ENCODE data around the gene CD9. TPM values are rescaled to one million over a fixed set of nuclear protein-coding genes. Genes with fewer than 3 reads are reported as not detected.

The CD9 gene
- total RNA-seq, 3 donors from 2014 or later, result 1.6 to 3.2 (median 3.0) TPM

DNA sequence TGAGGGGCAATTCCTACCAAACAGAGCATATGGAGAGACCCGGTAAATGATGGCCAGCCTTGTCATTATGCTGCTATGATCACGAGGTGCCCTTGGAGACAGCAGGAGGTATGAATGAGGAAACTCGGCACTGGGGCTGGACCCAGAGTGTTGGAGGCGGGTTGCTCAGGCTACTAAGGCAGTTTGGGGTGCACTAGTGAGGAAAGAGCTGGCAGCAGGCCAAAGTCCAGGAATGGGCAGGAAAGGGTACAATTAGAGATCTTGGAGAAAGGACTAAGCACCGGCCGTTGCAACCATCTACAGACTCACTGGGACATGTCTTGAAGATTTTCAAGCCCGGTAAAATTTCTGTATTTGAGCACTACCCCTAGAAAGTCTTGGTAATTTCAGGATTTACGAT, 54.3 kb downstream of the CD9 start:
- H3K4me1 Mint-ChIP-seq (ENCODE audit: low read depth), result no peaks in the 10 kb centered on the region
- H3K9me3 Mint-ChIP-seq, result peaks cover 4% of the 10 kb centered on the region
- DNase-seq (no peak), ATAC-seq (no peak)
- peaks cover 17% of the 10 kb centered on the region for H3K27me3 Mint-ChIP-seq (ENCODE audit: low read depth)
- H3K36me3 Mint-ChIP-seq (ENCODE audit: insufficient read depth), result no peaks in the 10 kb centered on the region
- no peak overlapping the region for H3K4me3 Mint-ChIP-seq

- ATAC-seq (no peak), DNase-seq (no peak)
- Mint-ChIP-seq H3K9me3 (peaks cover 4% of the 10 kb centered on the region), H3K36me3 (ENCODE audit: insufficient read depth) (no peaks in the 10 kb centered on the region), H3K4me3 (no peak overlapping the region), H3K27me3 (ENCODE audit: low read depth) (peaks cover 11% of the 10 kb centered on the region), H3K4me1 (ENCODE audit: low read depth) (no peaks in the 10 kb centered on the region)
Measured at GRCh38 chr12:6257007-6257406, 56.8 kb downstream of the CD9 start.

DNA sequence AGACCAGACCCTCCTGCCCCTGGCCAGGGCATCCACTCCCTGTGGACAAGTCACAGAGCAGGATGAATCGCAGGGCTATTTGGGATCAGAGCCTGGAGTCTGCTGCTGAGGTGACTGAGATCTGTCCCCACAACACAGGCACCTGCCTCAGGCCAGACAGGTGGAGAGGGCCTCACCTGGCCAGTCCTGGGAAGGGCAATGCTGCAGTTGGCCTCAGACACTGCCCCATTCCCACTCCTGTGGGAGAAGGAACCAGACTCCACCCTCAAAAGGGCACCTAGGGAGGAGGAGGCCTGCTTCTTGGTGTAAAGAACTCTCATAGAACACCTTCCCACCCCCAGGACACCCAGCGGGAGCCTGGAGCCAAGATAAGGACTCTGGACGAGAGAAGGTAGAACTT, 62.0 kb downstream of the CD9 start:
- DNase-seq (no peak), ATAC-seq (no peak)
- peaks cover 4% of the 10 kb centered on the region for H3K4me1 Mint-ChIP-seq (ENCODE audit: low read depth)
- H3K36me3 Mint-ChIP-seq (ENCODE audit: insufficient read depth), result no peaks in the 10 kb centered on the region
- no peak overlapping the region for H3K4me3 Mint-ChIP-seq
- H3K9me3 Mint-ChIP-seq, result peaks cover 4% of the 10 kb centered on the region
- peaks cover 3% of the 10 kb centered on the region for H3K27me3 Mint-ChIP-seq (ENCODE audit: low read depth)

DNA sequence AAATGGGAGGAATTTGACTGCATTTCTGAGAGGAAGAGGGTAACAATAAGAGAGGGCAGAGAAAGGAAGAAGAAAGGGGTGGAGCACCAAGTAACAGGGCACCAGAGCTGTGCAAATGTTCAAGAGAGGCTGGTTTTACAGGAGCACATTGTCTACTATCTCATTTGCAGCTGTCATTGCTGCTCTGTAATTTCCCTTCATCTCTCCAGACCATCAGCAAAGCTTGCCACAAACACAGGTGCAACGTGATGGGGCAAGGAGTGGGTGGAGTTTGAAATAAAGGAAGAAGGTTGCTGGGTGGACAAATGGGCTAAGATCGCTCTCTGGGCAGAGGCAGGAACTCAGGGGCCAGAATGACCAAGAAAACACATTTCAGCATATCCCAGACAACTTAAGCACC, 62.4 kb downstream of the CD9 start:
- peaks cover 3% of the 10 kb centered on the region for H3K27me3 Mint-ChIP-seq (ENCODE audit: low read depth)
- ATAC-seq (no peak), DNase-seq (no peak)
- no peaks in the 10 kb centered on the region for H3K36me3 Mint-ChIP-seq (ENCODE audit: insufficient read depth)
- H3K9me3 Mint-ChIP-seq, result peaks cover 4% of the 10 kb centered on the region
- H3K4me1 Mint-ChIP-seq (ENCODE audit: low read depth), result peaks cover 6% of the 10 kb centered on the region
- no peak overlapping the region for H3K4me3 Mint-ChIP-seq

DNA sequence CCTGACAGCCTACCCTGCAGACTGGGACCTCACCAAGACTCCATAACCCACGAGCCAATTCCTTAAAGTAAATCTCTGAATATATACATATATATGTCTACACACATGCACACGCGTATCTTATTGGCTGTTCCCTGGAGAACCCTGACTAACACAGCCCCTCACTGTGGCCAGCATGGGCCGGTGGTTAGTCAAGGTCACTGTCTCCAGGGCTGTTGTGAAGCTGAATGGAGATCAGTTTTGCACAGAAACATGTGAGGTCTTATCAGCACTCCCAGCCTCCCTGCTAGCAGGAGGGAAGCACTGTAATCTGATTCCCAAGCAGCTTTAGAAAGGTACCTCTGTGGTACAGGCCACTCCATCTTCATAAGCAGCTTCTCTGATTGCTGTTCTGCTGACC, 63.7 kb downstream of the CD9 start:
- H3K27me3 Mint-ChIP-seq (ENCODE audit: low read depth), result peaks cover 3% of the 10 kb centered on the region
- H3K4me3 Mint-ChIP-seq, result no peak overlapping the region
- DNase-seq, result no peak
- peaks cover 6% of the 10 kb centered on the region for H3K4me1 Mint-ChIP-seq (ENCODE audit: low read depth)
- ATAC-seq, result no peak
- no peaks in the 10 kb centered on the region for H3K36me3 Mint-ChIP-seq (ENCODE audit: insufficient read depth)
- H3K9me3 Mint-ChIP-seq, result no peaks in the 10 kb centered on the region

GRCh38 chr12:6264402-6265037, 64.3 kb downstream of the CD9 start:
- H3K9me3 Mint-ChIP-seq, result no peaks in the 10 kb centered on the region
- no peaks in the 10 kb centered on the region for H3K36me3 Mint-ChIP-seq (ENCODE audit: insufficient read depth)
- DNase-seq, result no peak
- no peak overlapping the region for H3K4me3 Mint-ChIP-seq
- peaks cover 3% of the 10 kb centered on the region for H3K27me3 Mint-ChIP-seq (ENCODE audit: low read depth)
- ATAC-seq, result no peak
- H3K4me1 Mint-ChIP-seq (ENCODE audit: low read depth), result peaks cover 6% of the 10 kb centered on the region

DNA sequence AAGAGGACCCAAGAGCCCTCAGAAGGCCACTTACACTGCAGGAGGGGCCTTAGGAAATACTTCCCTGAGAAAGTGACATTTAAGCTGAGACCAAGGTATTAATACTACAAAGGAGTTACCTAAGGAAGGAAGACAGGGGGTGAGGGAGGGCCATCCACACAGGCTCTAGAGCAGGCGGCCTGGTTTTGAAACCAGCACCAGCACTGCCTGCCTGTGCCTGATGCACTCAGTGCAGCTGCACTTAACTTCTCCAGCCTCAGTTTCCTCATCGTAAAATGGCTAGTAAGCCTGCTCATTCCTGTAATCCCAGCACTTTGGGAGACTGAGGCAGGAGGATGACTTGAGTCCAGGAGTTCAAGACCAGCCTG, 64.8 kb downstream of the CD9 start:
- H3K27me3 Mint-ChIP-seq (ENCODE audit: low read depth), result peaks cover 3% of the 10 kb centered on the region
- ATAC-seq (no peak), DNase-seq (no peak)
- H3K9me3 Mint-ChIP-seq, result no peaks in the 10 kb centered on the region
- no peak overlapping the region for H3K4me3 Mint-ChIP-seq
- H3K36me3 Mint-ChIP-seq (ENCODE audit: insufficient read depth), result no peaks in the 10 kb centered on the region
- H3K4me1 Mint-ChIP-seq (ENCODE audit: low read depth), result peaks cover 6% of the 10 kb centered on the region

- Mint-ChIP-seq H3K4me1 (ENCODE audit: low read depth) (peaks cover 6% of the 10 kb centered on the region), H3K9me3 (no peaks in the 10 kb centered on the region), H3K4me3 (no peak overlapping the region), H3K27me3 (ENCODE audit: low read depth) (peaks cover 3% of the 10 kb centered on the region), H3K36me3 (ENCODE audit: insufficient read depth) (no peaks in the 10 kb centered on the region)
- DNase-seq (no peak), ATAC-seq (no peak)
Measured at GRCh38 chr12:6266541-6266966, 66.4 kb downstream of the CD9 start.

DNA sequence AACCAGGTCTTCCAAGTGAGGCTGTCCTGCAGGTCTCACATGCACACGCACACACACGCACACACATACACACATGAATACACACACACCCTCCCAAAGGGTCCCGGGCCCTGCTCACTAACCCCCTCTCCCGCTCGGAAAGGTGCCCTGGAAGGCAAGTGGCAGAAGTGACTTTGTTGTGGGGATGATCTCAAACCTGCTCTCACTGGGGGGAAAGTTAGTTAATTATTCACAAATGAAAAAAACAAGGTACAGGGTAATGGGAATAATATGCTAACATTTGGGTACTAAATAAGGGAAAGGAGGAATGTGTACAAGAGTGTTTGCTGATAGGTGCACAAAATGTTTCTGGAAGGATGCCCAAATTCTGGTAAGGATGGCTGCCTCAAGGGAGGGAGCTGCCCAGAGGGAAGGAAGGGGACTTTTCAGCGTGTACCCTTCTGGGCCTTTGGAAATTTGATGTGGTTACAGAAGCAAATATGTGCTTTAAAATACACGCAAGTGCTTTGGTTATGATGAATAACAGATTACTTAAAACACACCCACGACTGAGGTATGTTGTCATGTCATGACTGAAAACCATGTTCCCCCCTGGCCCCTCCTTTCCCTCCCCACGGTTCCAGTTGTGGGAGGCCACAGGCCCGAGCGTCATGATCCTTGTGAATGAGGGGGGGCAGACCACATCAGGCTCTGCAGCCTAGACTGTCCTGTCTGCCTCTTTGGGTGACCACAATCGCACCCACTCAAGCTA, 66.9 kb downstream of the CD9 start:
- DNase-seq, result no peak

DNA sequence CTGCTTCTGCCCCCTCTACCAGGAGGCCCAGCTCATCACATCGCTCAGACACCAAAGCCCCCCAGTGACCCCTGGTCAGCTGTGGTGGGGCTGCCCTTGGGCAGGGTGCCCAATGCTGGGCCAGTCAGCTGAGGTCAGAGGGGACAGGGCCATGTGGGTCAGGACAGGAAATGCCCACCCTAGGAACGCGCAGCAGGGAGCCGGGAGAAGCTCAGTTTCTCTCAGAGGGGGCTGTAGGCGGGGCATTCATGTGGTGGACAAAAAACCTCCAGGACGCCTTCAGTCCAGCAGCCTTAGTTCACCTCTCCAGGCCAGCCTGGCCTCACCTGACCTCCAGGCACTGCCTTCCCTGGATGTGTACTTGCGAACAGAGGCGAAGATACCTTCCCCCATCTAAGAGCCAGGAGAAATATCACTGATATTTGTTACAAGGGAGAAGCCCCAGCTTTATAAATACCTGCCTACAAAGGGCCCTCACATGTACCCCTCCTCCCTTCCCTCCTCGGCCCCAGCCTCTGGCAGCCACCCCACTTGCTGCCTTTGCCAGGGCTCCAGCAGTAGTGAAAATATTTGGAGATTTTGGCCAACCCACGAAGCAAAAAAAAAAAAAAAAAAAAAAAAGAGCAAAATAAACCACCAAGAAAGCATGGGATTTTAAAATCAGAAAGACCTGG, 68.4 kb downstream of the CD9 start:
- no peak overlapping the region for H3K4me3 Mint-ChIP-seq
- peaks cover 10% of the 10 kb centered on the region for H3K27me3 Mint-ChIP-seq (ENCODE audit: low read depth)
- no peak for DNase-seq
- peaks cover 6% of the 10 kb centered on the region for H3K4me1 Mint-ChIP-seq (ENCODE audit: low read depth)
- no peak for ATAC-seq
- no peaks in the 10 kb centered on the region for H3K36me3 Mint-ChIP-seq (ENCODE audit: insufficient read depth)
- H3K9me3 Mint-ChIP-seq, result no peaks in the 10 kb centered on the region

More for the DNA sequence above, 66.9 kb downstream of the CD9 start:
- ATAC-seq, result peak; percentile 87 to 95
- H3K36me3 Mint-ChIP-seq (ENCODE audit: insufficient read depth), result no peaks in the 10 kb centered on the region
- no peak overlapping the region for H3K4me3 Mint-ChIP-seq
- peaks cover 6% of the 10 kb centered on the region for H3K4me1 Mint-ChIP-seq (ENCODE audit: low read depth)
- H3K9me3 Mint-ChIP-seq, result no peaks in the 10 kb centered on the region
- H3K27me3 Mint-ChIP-seq (ENCODE audit: low read depth), result peaks cover 3% of the 10 kb centered on the region

DNA sequence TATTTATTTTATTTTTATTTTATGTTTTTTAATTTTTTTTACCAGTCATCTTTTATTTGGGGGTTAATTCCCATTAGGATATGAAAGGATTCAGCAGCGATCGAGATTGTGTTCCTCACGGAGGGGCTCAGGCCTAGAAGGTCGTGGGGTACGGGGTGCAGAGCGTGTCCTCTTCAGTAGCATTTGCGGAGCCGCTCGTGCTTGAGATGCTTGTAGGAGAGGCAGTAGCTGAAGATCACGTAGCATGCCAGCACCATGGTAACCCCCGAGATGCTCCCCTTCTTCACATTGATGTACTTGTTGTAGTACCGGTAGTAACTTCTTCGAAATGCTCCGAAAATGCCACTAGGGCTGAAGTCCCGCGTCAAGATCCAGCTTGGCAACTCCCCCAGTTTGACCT, 69.8 kb downstream of the CD9 start:
- Mint-ChIP-seq H3K4me1 (ENCODE audit: low read depth) (peaks cover 6% of the 10 kb centered on the region), H3K4me3 (no peak overlapping the region), H3K36me3 (ENCODE audit: insufficient read depth) (no peaks in the 10 kb centered on the region), H3K27me3 (ENCODE audit: low read depth) (peaks cover 13% of the 10 kb centered on the region), H3K9me3 (no peaks in the 10 kb centered on the region)
- no peak for ATAC-seq
- DNase-seq, result no peak

GRCh38 chr12:6271281-6271680, 71.1 kb downstream of the CD9 start:
- DNase-seq (no peak), ATAC-seq (no peak)
- Mint-ChIP-seq H3K4me3 (no peak overlapping the region), H3K4me1 (ENCODE audit: low read depth) (peaks cover 6% of the 10 kb centered on the region), H3K27me3 (ENCODE audit: low read depth) (peaks cover 17% of the 10 kb centered on the region), H3K9me3 (no peaks in the 10 kb centered on the region), H3K36me3 (ENCODE audit: insufficient read depth) (no peaks in the 10 kb centered on the region)

DNA sequence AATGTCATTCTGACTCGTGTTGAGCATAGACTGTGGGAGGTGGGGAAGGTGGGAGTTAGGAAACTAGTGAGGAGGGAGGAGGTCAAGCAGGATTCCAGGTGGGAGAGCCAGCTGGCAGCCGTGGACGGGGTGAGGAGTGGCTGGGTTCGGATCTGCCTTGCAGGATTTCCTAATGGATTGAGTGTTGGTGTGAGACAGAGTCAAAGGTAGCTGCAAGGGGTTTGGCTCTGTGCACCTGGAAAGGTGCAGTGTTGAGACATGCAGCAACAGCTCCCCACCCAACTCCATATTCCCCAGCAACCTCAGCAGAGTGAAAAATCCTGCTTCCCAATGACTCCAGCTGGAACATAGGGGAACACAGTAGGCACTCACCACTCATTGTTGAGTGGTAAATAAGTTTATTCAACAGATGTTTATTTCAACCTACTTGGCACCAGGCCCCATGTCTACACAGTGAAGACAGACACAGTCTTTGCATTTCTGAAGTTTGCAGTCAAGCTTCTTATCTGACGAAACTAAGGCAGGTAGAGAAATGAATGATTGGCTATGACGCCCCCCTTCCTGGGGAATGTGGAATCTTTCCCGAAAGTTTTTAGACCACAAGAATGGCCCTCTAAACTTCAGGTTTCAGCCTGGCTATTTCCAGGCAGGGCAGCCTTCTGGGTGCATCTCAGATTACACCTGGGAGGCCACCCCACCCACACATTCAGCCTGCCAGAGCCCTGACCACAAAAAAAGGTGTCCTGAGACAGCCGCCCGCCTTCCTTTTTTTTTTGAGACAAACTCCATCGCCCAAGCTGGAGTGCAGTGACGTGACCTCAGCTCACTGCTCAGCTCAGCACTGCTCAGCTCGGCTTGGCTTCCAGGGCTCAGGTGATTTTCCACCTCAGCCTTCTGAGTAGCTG, 72.4 kb downstream of the CD9 start:
- peaks cover 22% of the 10 kb centered on the region for H3K27me3 Mint-ChIP-seq (ENCODE audit: low read depth)
- no peaks in the 10 kb centered on the region for H3K4me1 Mint-ChIP-seq (ENCODE audit: low read depth)
- ATAC-seq (peak in 1 of 2 donors; percentile 21), DNase-seq (no peak)
- no peak overlapping the region for H3K4me3 Mint-ChIP-seq
- no peaks in the 10 kb centered on the region for H3K9me3 Mint-ChIP-seq
- no peaks in the 10 kb centered on the region for H3K36me3 Mint-ChIP-seq (ENCODE audit: insufficient read depth)

GRCh38 chr12:6273205-6273540, 73.0 kb downstream of the CD9 start:
- H3K4me3 Mint-ChIP-seq, result no peak overlapping the region
- H3K4me1 Mint-ChIP-seq (ENCODE audit: low read depth), result peaks cover 5% of the 10 kb centered on the region
- no peaks in the 10 kb centered on the region for H3K36me3 Mint-ChIP-seq (ENCODE audit: insufficient read depth)
- ATAC-seq (no peak), DNase-seq (no peak)
- H3K27me3 Mint-ChIP-seq (ENCODE audit: low read depth), result peaks cover 24% of the 10 kb centered on the region
- no peaks in the 10 kb centered on the region for H3K9me3 Mint-ChIP-seq

All from activated T-cell treated with anti-CD3 and anti-CD28 coated beads, Interleukin-2, amount 50 U/mL, for 4 hours (primary cell).